HCT116 (cell line): ENCODE measurements around the gene PRRX1.

Experiments used
- CEBPB ChIP-seq: IDR thresholded peaks from 2 replicates; pipeline ENCODE4 v1.6.1; 2012; ENCODE audit warnings: low read depth
- EZH2 ChIP-seq: fragments of 200-600 bp; sonication (generic); IDR thresholded peaks from 2 replicates; pipeline ENCODE4 v1.6.1; 2017; ENCODE audit warnings: antibody characterized with exemption, mixed run types
- EZH2phosphoT487 ChIP-seq: fragments of 200-600 bp; IDR thresholded peaks from 2 replicates; pipeline ENCODE4 v1.6.1; 2018; ENCODE audit warnings: antibody characterized with exemption, borderline replicate concordance
- JUND ChIP-seq: IDR thresholded peaks from 2 replicates; pipeline ENCODE4 v1.6.1; 2012
- POLR2A ChIP-seq: IDR thresholded peaks from 2 replicates; pipeline ENCODE4 v1.7.0; 2011; ENCODE audit warnings: borderline replicate concordance; ENCODE audit not compliant: insufficient read depth, insufficient read length; ENCODE audit errors: extremely low read depth
- POLR2AphosphoS5 ChIP-seq: IDR thresholded peaks from 2 replicates; pipeline ENCODE4 v1.6.1; 2011; ENCODE audit warnings: mild to moderate bottlenecking, low read depth, low read length, moderate library complexity
- SIN3A ChIP-seq: IDR thresholded peaks from 2 replicates; pipeline ENCODE4 v1.6.1; 2012; ENCODE audit warnings: low read depth
- SP1 ChIP-seq: IDR thresholded peaks from 2 replicates; pipeline ENCODE4 v1.6.1; 2012; ENCODE audit warnings: low read depth
- TCF7L2 ChIP-seq: IDR thresholded peaks from 2 replicates; pipeline ENCODE4 v1.7.0; 2011; ENCODE audit warnings: borderline replicate concordance, inconsistent platforms; ENCODE audit not compliant: insufficient read depth, insufficient read length; ENCODE audit errors: extremely low read depth
- ZNF274 ChIP-seq: fragments of 200-500 bp; sonication (Bioruptor generic); IDR thresholded peaks from 2 replicates; pipeline ENCODE4 v1.6.1; 2014; ENCODE audit warnings: mild to moderate bottlenecking, low read depth, low read length, inconsistent platforms
- TF ChIP-seq, protein P1 (sequence below), 3 experiments: fragments of 200-600 bp in 1 of 3; sonication (generic) in 1 of 3; IDR thresholded peaks in 2 of 3; conservative IDR thresholded peaks in 1 of 3; 2 replicates each; pipeline ENCODE4 v1.5.1; 2012 to 2017; ENCODE audit warnings: low read depth in 2 of 3, low read length in 2 of 3, antibody characterized with exemption in 1 of 3, borderline replicate concordance in 1 of 3, control low read depth in 1 of 3, mild to moderate bottlenecking in 1 of 3, mixed read lengths in 1 of 3, mixed run types in 1 of 3, moderate library complexity in 1 of 3; ENCODE audit not compliant: insufficient read depth in 1 of 3
- TF ChIP-seq, protein P2 (sequence below): IDR thresholded peaks from 2 replicates; pipeline ENCODE4 v1.6.1; 2012
- TF ChIP-seq, protein P3 (sequence below): IDR thresholded peaks from 2 replicates; pipeline ENCODE4 v1.6.1; 2012; ENCODE audit warnings: low read depth

DNA sequence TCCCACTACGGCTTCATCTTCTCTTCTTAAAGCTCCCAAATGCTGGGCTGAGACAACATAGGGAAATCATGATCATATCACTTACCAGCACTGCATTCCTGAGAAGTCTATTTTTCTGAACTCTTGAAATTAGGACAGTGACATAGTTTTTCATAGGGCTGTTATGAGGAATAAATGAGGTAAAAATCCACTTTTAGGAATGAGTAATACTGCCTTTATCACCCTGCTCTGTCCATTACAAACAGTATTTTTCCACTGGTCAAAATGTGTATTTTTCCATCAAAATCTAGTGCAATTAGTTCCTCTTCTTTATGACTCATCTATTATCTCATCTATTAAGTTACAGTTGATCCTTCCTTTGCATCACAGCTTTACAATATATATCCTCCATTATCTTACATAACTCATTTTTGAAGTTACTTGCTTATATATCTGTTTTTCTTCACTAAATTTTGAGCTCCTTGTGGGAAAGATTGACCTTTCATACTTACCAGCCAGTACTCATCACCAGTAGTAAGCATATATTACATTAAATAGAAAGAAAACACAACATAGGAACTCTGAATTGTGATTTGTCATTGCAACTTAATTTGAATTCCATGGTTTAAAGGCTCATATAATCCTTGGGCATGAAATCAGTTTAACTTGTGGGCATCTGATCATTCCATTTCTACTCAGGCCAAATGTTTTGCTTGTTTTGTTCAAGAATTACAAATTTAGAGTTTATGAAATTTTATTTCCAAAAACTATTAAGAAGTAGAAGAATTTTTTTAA lies 37.1 kb downstream of the PRRX1 start:
- TF ChIP-seq, protein P1, sequence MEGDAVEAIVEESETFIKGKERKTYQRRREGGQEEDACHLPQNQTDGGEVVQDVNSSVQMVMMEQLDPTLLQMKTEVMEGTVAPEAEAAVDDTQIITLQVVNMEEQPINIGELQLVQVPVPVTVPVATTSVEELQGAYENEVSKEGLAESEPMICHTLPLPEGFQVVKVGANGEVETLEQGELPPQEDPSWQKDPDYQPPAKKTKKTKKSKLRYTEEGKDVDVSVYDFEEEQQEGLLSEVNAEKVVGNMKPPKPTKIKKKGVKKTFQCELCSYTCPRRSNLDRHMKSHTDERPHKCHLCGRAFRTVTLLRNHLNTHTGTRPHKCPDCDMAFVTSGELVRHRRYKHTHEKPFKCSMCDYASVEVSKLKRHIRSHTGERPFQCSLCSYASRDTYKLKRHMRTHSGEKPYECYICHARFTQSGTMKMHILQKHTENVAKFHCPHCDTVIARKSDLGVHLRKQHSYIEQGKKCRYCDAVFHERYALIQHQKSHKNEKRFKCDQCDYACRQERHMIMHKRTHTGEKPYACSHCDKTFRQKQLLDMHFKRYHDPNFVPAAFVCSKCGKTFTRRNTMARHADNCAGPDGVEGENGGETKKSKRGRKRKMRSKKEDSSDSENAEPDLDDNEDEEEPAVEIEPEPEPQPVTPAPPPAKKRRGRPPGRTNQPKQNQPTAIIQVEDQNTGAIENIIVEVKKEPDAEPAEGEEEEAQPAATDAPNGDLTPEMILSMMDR (IDR thresholded peaks at IDR 0.05 in 2 of 3, conservative IDR thresholded peaks at IDR 0.05 in 1 of 3; ENCODE audit: borderline replicate concordance in 1 of 3, insufficient read depth in 1 of 3, low read depth in 2 of 3, low read length in 2 of 3): no peak
- no peak for TF ChIP-seq POLR2A
- no peak; the same call in 1 of the 2 replicates for TF ChIP-seq SP1
- TF ChIP-seq EZH2phosphoT487: no peak
- no peak for TF ChIP-seq ZNF274
- TF ChIP-seq JUND: no peak
- no peak for TF ChIP-seq EZH2
- TF ChIP-seq POLR2AphosphoS5: no peak
- no peak for TF ChIP-seq CEBPB
- TF ChIP-seq SIN3A: no peak
- TF ChIP-seq, protein P2, sequence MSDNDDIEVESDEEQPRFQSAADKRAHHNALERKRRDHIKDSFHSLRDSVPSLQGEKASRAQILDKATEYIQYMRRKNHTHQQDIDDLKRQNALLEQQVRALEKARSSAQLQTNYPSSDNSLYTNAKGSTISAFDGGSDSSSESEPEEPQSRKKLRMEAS: no peak
- TF ChIP-seq, protein P3, sequence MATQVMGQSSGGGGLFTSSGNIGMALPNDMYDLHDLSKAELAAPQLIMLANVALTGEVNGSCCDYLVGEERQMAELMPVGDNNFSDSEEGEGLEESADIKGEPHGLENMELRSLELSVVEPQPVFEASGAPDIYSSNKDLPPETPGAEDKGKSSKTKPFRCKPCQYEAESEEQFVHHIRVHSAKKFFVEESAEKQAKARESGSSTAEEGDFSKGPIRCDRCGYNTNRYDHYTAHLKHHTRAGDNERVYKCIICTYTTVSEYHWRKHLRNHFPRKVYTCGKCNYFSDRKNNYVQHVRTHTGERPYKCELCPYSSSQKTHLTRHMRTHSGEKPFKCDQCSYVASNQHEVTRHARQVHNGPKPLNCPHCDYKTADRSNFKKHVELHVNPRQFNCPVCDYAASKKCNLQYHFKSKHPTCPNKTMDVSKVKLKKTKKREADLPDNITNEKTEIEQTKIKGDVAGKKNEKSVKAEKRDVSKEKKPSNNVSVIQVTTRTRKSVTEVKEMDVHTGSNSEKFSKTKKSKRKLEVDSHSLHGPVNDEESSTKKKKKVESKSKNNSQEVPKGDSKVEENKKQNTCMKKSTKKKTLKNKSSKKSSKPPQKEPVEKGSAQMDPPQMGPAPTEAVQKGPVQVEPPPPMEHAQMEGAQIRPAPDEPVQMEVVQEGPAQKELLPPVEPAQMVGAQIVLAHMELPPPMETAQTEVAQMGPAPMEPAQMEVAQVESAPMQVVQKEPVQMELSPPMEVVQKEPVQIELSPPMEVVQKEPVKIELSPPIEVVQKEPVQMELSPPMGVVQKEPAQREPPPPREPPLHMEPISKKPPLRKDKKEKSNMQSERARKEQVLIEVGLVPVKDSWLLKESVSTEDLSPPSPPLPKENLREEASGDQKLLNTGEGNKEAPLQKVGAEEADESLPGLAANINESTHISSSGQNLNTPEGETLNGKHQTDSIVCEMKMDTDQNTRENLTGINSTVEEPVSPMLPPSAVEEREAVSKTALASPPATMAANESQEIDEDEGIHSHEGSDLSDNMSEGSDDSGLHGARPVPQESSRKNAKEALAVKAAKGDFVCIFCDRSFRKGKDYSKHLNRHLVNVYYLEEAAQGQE: no peak
- no peak for TF ChIP-seq TCF7L2
